ENCODE data around the gene PTPRN2. TPM values are rescaled to one million over a fixed set of nuclear protein-coding genes. Genes with fewer than 3 reads are reported as not detected.
"Not testable (repeated sequence)": the region's sequence is repeated elsewhere in the genome, so short reads cannot be mapped to it uniquely, and the experiment has no call there.

The PTPRN2 gene
- polyA plus RNA-seq, 6 donors from 2014 or later, result 1.4 to 4.6 (median 3.8) TPM

DNA sequence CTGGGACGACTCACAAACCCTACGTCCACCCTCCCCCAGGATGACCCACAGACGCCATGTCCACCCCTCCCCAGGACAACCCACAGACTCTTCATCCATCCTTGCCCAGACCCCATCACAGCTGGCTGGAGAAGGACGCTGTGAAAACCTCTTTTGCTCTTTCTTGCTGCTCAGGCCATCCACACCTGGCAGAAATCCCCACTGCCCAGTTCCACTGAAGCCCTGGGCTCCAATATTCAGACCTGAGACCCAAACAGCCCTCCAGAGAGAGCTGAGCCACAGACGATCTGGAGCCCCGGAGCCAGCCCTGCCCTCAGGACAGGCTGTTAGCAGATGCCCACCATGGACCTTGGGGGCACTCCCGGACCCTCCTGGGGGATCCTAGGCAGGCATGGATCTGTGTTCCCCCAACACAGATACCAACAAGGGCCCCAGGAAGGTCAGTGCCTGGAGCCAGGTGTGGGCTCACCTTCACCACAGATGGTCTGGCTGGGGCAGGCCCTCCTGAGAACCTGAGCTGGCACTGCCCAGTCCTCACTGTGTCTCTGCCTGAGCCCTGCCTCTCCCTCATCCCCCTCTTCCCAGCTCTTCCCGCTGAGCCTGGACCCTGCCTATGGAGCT is 226.2 kb downstream of the PTPRN2 start:
- no peak overlapping the region for H3K27ac Mint-ChIP-seq

DNA sequence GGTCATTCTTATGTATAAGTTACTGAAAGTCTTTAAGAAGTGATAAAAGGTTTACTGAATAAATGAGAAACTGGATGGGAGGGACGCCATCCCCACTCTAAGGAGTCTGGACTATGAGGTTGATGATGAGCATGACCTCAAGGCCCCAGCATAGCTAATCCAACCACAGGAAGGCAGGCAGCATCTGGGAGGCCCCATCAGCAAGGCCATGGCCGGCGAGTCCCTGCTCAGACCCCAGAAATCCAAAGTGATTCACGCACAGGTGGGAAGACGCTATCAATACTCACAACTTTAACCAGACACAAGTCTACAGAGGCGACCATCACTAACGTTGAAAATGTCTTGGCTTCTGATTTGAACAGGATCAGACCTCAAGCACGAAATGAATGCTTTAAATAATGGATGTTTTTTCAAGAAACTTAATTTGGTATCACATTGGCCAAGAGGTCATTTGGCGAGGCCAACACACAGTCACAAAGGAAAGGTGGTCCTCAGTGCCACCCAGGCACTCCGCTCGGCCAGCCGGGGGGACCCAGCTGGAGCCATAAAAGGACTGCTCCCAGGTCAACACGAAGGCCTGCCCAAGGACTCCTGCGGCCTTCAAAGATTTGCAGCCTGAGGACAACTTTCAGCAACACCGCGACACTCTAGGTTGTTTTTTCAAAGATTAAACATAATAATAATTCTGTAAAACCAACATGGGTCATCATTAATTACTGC is 228.5 kb downstream of the PTPRN2 start:
- Mint-ChIP-seq H3K4me3 (no peak overlapping the region), H3K4me1 (peaks cover 0 to 3% (median 0%) of the 10 kb centered on the region in 3 donors), H3K36me3 (peaks cover 0 to 16% of the 10 kb centered on the region in 2 donors), H3K27me3 (peaks cover 0 to 8% (median 6%) of the 10 kb centered on the region in 3 donors), H3K9me3 (peaks cover 8 to 20% (median 13%) of the 10 kb centered on the region in 7 donors), H3K27ac (no peak overlapping the region)
- no peak for DNase-seq
- no peak for ATAC-seq (ENCODE audit: low read depth in 2 of 2)

More for the DNA sequence above, 226.2 kb downstream of the PTPRN2 start:
- DNase-seq (no peak), ATAC-seq (ENCODE audit: low read depth in 2 of 2) (no peak)
- Mint-ChIP-seq H3K4me3 (no peak overlapping the region), H3K9me3 (peaks cover 0 to 14% (median 1%) of the 10 kb centered on the region in 7 donors), H3K27me3 (peaks cover 0 to 5% (median 4%) of the 10 kb centered on the region in 3 donors), H3K4me1 (peaks cover 0 to 2% (median 0%) of the 10 kb centered on the region in 3 donors), H3K36me3 (peaks cover 0 to 5% of the 10 kb centered on the region in 2 donors)

DNA sequence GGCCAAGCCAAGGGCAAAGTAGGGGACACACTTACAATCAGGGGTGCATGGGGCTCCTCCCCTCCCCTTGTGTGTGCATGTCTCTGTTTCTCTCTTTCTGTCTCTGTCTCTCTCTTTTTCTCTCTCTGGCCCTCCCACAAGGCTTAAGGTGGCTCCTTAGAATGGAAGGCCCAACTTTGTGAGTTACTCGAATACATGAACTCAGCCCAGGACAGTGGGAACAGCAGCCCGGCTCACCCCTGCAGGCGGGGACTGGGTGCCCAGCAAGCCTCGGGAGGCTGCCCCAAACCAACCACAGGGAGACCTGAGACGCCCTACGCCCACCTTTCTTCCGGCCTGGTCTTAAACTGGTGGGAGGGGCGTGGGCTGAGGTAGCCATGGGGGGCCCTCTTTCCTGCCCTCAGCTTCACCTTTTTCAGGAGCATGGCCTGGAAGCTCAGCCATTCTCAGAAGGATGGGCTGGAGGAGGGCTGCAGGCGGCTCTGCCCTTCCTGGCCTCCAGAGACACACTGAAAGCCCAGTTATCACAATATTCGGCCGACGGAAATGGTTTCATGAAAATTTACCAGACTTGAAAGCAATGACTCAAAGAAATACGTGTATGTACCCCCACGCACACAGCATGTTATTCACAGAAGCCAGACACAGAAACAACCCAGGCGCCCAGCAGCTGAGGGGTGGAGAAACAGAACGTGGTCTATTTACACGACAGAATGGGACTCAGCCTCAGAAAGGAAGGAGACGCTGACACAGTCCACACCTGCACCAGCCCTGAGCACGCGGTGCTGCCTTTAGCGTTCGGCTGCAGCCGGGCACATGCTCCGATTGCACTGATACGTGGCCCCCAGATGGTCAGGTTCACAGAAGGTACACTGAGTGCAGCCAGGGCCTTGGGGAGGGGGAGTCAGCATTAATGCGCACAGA is 229.5 kb downstream of the PTPRN2 start:
- DNase-seq (no peak), ATAC-seq (ENCODE audit: low read depth in 2 of 2) (no peak)
- H3K27ac Mint-ChIP-seq, result no peak overlapping the region
- no peak overlapping the region for H3K4me3 Mint-ChIP-seq
- peaks cover 10 to 23% (median 16%) of the 10 kb centered on the region in 7 donors for H3K9me3 Mint-ChIP-seq
- H3K36me3 Mint-ChIP-seq, result peaks cover 0 to 20% of the 10 kb centered on the region in 2 donors
- peaks cover 0 to 3% (median 0%) of the 10 kb centered on the region in 3 donors for H3K4me1 Mint-ChIP-seq
- H3K27me3 Mint-ChIP-seq, result peaks cover 0 to 8% (median 6%) of the 10 kb centered on the region in 3 donors

DNA sequence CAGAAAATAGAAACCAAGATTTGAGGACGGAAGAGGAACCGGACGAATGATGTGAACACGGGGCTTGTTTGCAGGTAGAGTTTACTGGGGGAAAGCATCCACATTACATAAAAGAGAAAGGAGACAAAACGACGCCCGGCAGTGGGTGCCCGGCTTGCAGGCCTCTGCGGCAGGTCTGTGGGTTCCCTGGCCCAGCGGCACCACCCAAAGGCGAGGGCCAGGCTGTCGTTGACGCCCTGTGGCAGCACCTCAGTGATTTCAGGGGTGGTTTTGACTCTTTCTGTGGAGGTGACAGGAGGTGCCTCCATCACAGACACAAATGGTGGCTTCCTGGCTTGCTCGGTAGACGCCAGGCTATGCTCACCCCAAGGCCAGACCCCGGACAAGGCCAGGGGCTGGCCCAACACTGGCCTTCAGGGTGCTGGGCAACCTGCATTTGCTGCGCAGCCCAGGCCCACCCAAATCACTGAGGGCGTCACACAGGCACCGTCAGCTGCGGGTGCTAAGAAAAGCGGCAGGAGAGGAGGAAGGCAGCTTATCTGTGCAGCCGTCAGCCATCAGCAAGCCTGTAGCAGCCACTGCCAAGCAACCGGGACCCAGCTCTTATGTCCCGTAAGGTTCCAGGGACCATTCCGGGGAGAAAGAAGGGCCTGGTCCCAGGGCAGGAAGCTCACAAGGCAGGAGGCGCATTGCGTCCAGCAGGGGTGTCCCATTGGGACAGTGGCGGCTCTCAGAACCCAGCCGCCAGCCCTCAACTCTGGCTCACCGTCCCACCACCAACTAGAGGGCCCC is 230.3 kb downstream of the PTPRN2 start:
- Mint-ChIP-seq H3K9me3 (peaks cover 10 to 23% (median 16%) of the 10 kb centered on the region in 7 donors), H3K27me3 (peaks cover 0 to 10% (median 8%) of the 10 kb centered on the region in 3 donors), H3K27ac (no peak overlapping the region), H3K4me3 (peak overlapping the region in 1 of 8 donors; percentile 52), H3K4me1 (peaks cover 0 to 3% (median 0%) of the 10 kb centered on the region in 3 donors), H3K36me3 (peaks cover 0 to 20% of the 10 kb centered on the region in 2 donors)
- DNase-seq (no peak), ATAC-seq (ENCODE audit: low read depth in 2 of 2) (no peak)

DNA sequence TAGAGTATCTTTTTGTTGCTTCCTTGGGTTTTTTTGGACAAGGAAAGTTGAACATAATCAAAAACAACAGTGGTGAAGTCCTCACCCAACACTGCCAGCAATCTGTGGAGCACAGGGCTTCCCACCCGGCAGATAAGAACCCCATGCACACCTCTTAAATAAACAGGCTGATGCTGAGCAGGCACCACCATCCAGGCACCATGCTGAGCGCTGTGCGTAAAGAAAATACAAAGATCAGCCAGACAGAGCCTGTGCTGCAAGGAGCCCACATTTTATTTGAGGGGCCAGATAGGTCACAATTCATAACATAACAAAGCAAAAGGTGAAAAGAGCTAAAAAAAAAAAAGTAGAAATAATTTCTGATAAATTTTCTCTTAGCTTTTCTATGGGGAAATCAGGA is 231.2 kb downstream of the PTPRN2 start:
- peaks cover 0 to 20% of the 10 kb centered on the region in 2 donors for H3K36me3 Mint-ChIP-seq
- ATAC-seq (ENCODE audit: low read depth in 2 of 2), result no peak
- H3K27ac Mint-ChIP-seq, result no peak overlapping the region
- H3K27me3 Mint-ChIP-seq, result peaks cover 0 to 11% (median 8%) of the 10 kb centered on the region in 3 donors
- H3K4me3 Mint-ChIP-seq, result no peak overlapping the region
- H3K9me3 Mint-ChIP-seq, result peaks cover 10 to 23% (median 16%) of the 10 kb centered on the region in 7 donors
- no peak for DNase-seq
- peaks cover 0 to 3% (median 0%) of the 10 kb centered on the region in 3 donors for H3K4me1 Mint-ChIP-seq

DNA sequence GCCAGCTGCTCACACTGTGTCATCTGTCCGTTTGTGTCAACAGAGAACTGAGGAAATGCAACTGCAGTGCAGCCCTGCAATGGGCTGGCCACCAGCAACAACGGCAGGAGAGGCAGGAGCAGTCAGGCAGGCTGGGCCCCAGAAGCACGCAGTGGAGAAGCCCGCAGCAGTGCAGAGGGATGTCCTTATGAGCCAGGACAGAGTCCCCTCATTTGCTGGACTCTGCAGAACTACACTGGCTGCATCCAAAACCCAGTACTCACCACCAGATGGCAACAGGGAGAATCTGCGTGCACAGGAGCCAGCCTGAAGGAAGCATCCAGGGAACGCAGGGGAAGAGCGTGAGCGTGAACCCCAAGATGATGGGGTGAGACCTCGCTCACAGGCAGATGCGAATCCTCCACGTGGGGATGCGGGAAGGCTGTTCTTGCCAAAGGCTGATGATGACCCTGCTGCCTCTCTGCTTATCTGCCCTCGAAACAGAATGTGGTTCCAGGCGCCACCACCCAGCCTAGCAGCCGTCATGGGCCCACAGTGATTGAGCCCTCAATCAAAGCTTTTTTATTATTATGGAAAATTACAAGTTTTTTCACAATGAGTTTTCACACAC is 232.1 kb downstream of the PTPRN2 start:
- ATAC-seq (ENCODE audit: low read depth in 2 of 2) (no peak), DNase-seq (no peak)
- peaks cover 0 to 20% of the 10 kb centered on the region in 2 donors for H3K36me3 Mint-ChIP-seq
- no peak overlapping the region for H3K4me3 Mint-ChIP-seq
- peaks cover 0 to 11% (median 8%) of the 10 kb centered on the region in 3 donors for H3K27me3 Mint-ChIP-seq
- H3K27ac Mint-ChIP-seq, result no peak overlapping the region
- peaks cover 10 to 23% (median 16%) of the 10 kb centered on the region in 7 donors for H3K9me3 Mint-ChIP-seq
- H3K4me1 Mint-ChIP-seq, result peaks cover 0 to 3% (median 0%) of the 10 kb centered on the region in 3 donors

DNA sequence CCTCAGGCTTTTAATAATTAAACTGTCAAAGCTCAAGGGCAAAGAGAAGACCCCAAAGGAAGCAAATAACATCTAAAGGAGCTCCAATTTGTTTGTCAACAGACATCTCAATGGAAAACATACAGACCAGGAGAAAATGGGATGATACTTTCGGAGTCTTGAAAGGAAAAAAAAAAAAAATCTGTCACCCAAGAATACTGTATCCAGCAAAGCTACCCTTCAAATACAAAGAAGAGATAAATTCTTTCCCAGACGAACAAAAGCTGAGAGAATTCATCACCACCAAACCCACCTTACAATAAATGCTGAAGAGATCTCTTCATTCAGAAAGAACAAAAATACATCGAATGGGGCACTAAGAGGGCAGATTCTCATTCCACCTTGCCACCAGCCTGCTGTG is 232.8 kb downstream of the PTPRN2 start:
- Mint-ChIP-seq H3K4me1 (peaks cover 0 to 3% (median 0%) of the 10 kb centered on the region in 3 donors), H3K4me3 (no peak overlapping the region), H3K27ac (no peak overlapping the region), H3K36me3 (peaks cover 0 to 20% of the 10 kb centered on the region in 2 donors), H3K9me3 (peaks cover 10 to 23% (median 16%) of the 10 kb centered on the region in 7 donors), H3K27me3 (peaks cover 0 to 11% (median 8%) of the 10 kb centered on the region in 3 donors)
- ATAC-seq (ENCODE audit: low read depth in 2 of 2) (no peak), DNase-seq (no peak)

DNA sequence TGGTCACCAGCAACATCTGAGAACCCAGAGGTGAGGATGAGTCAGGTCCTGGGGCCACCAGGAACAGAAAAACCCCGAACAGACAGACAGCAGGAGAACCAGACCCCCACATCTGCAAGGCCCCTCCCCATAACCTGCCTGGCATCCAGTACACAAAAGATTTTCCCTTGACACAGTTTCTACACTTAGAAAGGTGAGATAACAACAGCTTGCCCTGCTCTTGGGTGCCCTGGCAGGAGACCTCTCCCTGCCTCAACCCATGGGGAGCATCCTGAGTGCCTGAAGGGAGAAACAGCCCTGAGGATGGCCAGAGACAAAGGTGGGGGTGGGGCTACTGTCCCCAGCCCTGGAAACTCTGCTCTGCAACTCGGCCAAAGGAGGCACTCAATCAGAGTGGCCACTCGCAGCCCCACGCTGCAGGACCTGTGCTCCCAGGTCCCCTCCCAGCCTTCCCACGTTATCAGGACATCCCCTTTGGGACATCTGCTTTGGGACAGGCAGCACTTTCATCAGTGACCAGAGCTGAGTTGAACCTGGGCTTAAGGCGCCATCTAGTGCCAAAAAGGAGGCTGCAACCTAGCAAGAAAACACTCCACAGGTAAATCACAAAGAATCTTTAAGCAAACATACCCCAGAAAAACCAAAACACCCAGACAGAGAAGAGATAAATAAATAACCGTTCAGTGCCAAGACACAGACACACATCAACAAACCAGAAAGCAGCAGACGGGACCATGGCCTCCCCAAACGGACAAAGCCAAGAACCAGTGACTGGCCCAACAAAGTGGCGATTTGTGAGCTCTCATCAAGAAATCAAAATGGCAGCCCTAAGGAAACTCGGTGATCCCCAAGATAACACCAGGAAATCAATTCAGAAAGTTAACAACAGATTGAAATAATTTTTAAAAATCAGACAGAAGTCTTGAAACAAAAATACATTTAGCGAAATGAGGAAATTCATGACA is 233.7 kb downstream of the PTPRN2 start:
- no peak for DNase-seq

DNA sequence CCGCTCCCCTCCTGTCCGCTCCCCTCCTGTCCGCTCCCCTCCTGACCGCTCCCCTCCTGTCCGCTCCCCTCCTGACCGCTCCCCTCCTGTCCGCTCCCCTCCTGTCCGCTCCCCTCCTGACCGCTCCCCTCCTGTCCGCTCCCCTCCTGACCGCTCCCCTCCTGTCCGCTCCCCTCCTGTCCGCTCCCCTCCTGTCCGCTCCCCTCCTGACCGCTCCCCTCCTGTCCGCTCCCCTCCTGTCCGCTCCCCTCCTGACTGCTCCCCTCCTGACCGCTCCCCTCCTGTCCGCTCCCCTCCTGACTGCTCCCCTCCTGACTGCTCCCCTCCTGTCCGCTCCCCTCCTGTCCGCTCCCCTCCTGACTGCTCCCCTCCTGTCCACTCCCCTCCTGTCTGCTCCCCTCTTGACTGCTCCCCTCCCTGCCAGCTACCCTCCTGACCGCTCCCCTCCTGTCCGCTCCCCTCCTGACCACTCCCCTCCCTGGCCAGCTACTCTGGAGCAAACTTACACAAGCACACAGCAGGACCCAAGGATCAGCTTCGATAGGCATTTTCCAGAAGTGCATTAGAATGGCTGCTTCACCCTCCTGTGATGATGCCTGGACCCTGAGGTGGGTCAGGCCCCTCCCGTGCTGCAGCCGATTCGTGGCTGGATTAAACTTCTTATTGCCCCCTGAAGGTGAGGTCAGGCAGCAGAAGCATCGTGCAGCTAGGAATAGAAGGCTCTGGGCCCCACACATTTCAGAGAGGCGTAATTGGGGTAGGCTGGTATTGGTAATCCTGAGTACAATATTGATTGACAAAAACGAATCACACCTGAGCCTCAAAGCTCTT is 235.5 kb downstream of the PTPRN2 start:
- H3K4me3 Mint-ChIP-seq; H3K27ac Mint-ChIP-seq; H3K4me1 Mint-ChIP-seq; DNase-seq; ATAC-seq (ENCODE audit: low read depth in 2 of 2): not testable (repeated sequence)
- Mint-ChIP-seq H3K36me3 (peaks cover 0 to 20% of the 10 kb centered on the region in 2 donors), H3K27me3 (peaks cover 0 to 11% (median 8%) of the 10 kb centered on the region in 3 donors), H3K9me3 (peaks cover 10 to 23% (median 17%) of the 10 kb centered on the region in 7 donors)

More for the DNA sequence above, 233.7 kb downstream of the PTPRN2 start:
- Mint-ChIP-seq H3K27me3 (peaks cover 0 to 11% (median 8%) of the 10 kb centered on the region in 3 donors), H3K27ac (no peak overlapping the region), H3K9me3 (peaks cover 10 to 23% (median 16%) of the 10 kb centered on the region in 7 donors), H3K36me3 (peaks cover 0 to 20% of the 10 kb centered on the region in 2 donors), H3K4me1 (peaks cover 0 to 3% (median 0%) of the 10 kb centered on the region in 3 donors), H3K4me3 (no peak overlapping the region)
- no peak for ATAC-seq (ENCODE audit: low read depth in 2 of 2)

DNA sequence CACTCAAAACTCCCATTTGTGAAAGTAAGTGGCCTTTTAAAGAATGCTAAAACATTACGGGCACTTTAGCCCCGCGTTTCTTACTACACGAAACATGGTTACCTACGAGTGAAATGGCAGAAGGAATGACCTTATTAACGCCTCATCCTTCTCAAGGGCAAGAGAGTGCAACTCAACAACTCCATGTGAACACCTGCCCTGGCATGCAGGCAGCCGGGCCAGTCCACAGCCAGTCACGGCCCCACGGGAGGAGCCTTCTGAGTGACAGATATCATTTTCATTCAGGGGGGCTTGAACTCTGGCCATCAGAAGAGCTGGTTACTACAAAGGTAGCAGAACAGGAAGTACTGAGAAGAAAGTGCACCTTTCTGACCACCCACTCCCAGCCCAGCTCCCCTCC is 236.1 kb downstream of the PTPRN2 start:
- H3K9me3 Mint-ChIP-seq, result peaks cover 10 to 22% (median 17%) of the 10 kb centered on the region in 7 donors
- H3K4me1 Mint-ChIP-seq, result peaks cover 0 to 2% (median 0%) of the 10 kb centered on the region in 3 donors
- DNase-seq (no peak), ATAC-seq (ENCODE audit: low read depth in 2 of 2) (no peak)
- H3K36me3 Mint-ChIP-seq, result peaks cover 0 to 16% of the 10 kb centered on the region in 2 donors
- no peak overlapping the region for H3K4me3 Mint-ChIP-seq
- H3K27ac Mint-ChIP-seq, result no peak overlapping the region
- H3K27me3 Mint-ChIP-seq, result peaks cover 0 to 8% (median 4%) of the 10 kb centered on the region in 3 donors
